Stimulated activated CD8-positive, alpha-beta memory T cell treated with anti-CD3 and anti-CD28 coated beads, Interleukin-15, amount 100 ng/mL, for 48 hours (primary cell): ENCODE results near the gene HAPLN3.

Experiments used
- DNase-seq, 2 donors: peaks; one replicate each; pipeline ENCODE4 v3.0.0-alpha.2; 2020; ENCODE audit warnings: low read depth in 2 of 2

HAPLN3 gene

DNA sequence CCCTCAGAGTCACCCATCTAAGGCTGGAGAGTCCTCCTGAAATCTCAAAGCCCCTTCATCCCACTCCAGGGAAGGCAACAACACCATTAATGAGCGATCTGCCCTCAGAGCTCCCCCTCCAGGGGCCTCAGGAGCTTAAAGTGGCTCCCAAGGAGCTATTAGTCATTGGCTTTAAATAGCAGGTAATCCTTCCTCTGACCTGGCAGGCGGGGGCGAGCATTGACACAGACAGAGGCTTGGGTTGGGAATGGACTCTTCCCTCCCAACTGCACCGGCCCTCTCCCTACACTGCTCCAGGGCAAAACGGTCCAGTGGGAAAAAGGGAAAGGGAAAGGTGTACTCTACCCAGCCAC, 16.4 kb upstream of the HAPLN3 start:
- no peak for DNase-seq

- DNase-seq: no peak
Observed at GRCh38 chr15:88909956-88910831, 14.8 kb upstream of the HAPLN3 start.

DNA sequence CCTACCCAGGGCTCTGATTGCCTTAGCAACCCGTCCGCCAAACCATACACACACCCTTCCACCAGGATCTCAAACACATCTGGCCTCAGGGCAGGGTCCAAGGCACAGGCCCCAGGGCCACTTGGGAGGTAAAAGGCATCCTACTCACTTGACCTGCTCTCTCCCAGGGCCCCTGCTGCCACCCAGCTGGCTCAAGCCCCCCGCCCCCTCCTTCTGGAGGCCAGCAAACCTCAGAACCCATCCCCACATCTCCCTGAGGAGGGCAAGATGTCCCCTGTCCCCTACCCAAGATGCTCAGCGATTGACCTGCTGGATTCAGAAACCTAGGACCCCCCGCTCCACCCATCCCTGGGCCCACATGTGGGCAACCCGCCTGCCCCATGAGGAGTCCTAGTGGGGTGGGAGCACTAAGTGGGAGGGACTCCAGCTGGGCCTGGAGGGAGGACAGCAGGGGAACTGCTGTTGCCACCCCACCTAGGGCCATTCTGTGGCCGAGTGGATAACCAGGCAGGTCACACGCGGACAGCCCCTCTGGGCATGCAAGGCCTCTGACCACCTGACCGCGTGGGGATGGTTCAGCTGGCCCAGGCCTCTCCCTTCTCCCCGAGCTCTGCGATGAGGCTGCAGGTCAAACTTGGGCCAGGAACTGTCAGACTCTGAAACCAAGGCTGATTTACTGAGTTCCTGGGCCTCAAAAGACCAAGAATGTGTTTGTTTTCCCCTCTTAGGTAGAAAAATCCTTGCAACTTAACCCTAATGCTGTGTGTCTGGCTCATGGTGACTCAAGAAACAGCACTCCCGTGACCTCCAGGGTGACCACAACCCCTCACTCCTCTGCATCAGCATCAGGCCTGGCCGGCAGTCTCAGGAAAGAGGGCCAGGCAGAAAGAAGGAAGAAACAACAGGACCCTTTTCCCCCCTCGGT, 13.6 kb upstream of the HAPLN3 start:
- DNase-seq: no peak

DNA sequence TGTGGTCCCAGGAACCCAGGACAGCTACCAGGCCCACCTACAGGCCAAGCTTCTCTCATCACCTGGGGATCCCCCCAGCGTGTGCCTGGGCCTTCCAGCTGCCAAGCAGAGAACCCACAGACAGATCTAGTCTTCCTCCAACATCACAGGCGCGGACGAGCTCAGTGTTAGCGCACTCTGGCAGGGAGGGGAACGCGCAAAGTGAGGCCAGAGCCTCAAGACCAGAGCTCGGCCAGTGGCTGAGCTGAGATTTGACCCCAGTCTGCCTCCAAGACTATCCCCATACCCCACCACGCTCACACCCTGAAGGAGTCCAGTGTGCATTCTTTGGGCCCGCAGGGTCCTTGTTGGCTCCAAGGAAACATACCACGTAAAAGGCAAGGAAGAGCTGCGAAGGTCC, 12.8 kb upstream of the HAPLN3 start:
- DNase-seq: no peak

- no peak for DNase-seq
Observed at GRCh38 chr15:88907111-88907510, 11.8 kb upstream of the HAPLN3 start.

GRCh38 chr15:88906551-88906950, 11.2 kb upstream of the HAPLN3 start:
- no peak for DNase-seq

DNA sequence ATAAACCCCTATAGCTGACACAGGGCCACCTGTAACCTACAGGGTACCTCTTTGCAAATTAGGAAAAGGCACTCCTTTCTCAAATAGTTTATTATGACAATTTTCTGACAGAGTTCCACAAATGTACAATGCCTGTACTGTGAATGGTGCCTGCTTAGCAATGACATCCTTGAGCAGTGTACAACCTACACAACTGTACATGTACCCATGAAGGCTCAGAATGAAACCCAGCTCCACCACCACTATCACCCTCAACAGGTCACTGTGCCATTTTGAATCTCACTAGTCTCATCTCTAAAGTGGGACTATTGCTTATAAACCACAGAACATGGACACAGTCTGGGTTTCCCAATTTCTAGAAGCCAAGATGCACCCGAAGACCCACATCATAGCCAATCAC, 10.8 kb upstream of the HAPLN3 start:
- DNase-seq: no peak

DNA sequence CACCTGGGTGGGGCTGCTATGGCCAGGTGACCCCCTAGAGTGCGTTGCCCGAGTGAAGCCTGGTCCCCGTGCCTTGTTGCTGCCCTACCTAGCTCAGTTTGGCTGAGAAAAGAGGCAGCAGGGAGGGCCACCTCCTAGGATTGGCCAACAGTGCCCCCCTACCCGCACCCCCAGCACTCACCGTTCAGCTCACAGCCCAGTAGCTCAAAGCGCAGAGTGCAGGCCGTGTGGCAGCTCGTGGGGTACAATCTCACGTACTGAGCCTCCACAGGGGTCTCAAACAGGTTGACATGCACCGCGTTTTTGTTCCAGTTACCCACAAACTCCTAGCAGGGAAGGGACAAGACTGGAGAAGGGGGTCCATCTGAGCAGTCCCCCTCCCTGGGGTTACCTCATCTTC, 10.2 kb upstream of the HAPLN3 start:
- DNase-seq: no peak

DNA sequence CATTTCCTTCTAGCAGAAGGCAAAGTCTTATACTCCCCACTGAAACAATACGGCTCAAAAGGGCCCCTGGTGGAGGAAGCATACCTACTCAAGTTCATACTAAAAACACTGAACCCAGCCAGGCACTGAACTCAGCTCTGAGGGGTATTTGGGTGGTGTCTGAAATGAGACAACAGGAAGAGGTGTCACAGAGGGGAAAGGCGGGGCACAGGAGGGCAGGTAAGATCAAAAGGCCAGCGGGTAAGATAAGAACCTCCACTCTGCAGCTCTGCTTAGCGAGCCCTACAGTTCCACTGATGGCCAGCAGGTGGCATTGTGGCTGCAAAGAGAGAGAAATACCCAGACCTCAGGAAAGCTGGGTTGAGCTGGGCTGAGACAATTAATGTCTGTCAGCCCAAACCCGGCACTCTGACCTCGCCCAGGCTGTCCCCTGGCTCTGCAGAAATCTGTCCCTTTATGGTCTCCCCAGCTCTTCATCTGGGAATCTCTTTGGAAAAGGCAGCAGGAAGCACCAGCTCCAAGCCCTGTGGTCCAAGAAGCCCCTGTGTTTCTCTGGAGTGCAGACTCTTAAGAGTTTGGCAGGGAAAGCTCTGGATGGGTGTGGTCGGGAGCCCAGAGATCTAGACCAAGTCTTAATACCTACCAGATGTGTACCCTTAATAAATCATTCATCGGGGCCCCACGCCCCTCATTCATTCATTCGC, 9.4 kb upstream of the HAPLN3 start:
- DNase-seq: peak; percentile 70 to 79

GRCh38 chr15:88904257-88904623, 8.9 kb upstream of the HAPLN3 start:
- no peak for DNase-seq

DNA sequence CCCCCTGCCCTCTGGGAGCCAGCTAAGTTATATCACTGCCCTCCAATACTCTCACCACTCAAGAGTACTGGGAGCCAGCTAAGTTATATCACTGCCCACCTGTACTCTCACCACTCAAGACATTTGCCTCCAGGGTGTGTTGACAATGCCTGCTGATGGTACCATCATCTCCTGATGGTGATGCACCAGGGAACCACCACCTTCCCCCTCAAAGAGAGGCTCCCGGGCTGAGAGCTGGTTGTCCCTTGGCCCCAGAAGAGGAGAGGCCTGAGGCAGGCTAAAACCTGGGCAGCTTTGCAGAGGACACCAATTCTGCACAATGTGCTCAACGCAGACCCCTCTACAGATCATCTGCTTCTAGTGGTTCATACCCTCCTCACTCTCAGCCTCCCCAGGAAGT, 7.5 kb upstream of the HAPLN3 start:
- no peak for DNase-seq

DNA sequence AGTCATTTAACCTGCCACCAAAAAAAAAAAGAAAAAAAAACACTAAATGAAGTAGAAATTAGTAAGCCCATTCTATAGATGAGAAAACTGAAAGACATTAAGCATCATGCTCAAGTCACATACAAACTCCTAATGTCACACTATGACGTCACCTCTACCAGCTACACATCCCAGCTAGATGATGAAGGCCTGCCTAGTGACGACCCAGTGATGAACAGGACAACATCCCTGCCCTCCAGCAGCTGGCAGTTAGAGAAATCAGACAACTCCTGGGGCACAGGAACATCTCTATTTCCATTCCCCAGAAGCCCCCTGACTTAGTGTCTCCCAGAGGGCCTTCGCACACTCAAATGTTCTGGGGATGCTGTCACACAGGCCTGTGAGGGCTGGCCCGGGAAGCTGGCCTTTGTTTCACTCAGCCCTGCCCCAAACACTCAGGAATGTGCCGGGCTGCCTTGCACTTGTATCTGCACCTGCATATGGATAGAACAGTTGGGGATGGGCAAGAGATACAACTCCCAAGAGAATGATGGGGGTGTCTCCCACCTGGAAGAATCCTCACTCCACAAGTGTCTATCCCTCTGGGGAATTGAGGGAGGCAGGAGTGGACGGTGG, 7.0 kb upstream of the HAPLN3 start:
- no peak for DNase-seq

DNA sequence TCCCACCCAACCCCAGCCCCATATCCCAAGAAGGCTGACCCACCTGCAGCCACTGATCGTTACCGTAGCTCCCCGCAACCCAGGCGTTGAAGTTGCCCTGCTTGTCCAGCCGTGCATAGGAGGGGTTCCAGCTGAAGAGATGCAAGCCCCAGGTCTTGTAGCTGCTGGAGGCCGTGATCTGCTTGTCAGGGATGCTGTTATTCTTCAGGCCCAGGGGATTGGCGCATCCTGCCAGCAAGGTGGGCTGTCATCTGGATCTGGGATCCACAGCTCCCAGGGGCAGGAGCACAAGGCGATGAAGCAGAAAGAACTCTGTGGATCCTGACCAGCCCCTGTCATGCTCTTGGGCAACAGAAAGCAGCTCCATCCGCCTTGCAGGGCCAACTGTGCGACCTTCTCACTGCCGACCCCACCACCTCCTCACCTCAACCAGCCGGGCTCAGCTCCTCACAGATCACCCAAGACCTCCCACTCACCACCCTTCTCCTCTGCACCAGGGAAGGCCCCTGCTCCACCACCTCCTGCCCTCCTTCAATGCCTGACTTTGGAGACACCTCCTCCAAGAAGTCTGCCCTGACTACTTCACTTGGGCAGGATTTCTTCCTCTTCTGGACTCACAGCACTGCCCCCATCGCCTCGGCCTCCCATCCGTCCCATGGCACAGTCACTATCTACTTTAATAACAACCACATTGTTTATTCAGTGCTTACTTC, 6.3 kb upstream of the HAPLN3 start:
- DNase-seq: no peak

DNA sequence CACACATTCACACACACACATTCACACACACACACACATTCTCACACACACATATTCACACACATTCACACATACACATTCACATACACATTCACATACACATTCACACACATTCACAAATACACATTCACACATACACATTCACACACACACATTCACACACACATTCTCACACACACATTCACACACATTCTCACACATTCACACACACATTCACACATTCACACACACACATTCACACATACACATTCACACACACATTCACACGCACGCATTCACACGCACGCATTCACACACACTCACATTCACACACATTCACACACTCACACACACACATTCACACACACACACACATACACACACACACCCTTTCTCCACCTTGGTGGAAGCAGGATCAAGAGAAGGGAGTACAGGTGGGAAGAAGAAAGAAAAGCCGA, 5.7 kb upstream of the HAPLN3 start:
- DNase-seq: no peak

- no peak for DNase-seq
Observed at GRCh38 chr15:88900309-88900981, 5.1 kb upstream of the HAPLN3 start.

- DNase-seq: no peak
Observed at GRCh38 chr15:88899251-88899650, 3.9 kb upstream of the HAPLN3 start.

DNA sequence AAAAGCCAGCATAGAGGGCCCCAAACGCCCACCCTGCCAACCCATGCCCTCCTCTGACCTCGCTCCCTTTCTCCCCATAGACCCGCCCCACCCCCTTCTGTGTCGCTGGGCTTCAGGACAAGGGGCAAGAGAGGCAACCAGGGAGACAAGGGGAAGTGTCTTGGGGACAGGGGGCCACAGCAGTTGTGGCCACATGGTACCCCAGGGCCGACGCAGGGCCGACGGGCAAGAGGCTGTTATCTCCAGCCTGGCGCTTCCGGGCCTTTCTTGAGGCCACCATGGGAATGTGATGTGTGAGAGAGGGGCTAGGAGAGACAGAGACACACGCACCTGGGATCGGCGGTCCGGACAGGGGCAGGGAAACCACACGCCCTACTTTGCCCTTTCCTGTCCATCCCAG, 3.4 kb upstream of the HAPLN3 start:
- no peak for DNase-seq

DNA sequence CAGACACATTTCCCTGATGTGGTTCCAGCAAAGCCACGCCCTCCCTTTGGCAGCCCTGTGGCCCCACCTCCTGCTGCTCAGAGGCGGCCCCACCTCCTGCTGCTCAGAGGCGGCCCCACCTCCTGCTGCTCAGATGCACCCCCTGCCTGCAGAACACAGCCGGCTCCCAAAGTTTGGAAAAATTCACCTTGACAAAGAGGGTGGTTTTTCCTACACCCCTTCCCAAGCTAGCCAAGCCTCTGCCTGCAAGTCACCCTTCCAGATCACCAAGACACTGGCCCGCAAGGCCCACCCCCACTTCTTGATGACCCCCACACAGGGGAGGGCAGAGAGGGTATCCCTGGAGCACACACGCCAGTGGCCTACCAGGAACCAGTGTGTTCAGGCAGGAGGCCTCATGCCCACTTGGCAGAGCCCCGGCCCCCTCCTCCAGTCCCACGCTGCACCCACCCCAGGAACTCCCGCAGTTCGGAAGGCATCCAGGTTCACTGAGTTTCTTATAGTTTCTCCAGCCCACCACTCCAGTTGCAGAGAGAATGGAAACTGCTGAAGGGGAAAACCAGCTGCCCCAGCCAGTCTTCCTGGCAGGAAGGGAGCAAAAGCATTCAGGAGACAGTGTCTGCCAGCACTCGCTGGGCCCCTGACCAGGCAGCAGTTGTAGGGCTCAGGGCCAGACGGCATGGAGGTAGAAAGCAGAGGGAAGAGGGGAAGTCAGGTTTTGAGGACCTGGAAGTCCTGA, 2.3 kb upstream of the HAPLN3 start:
- DNase-seq: peak; percentile 71 to 75

GRCh38 chr15:88897142-88897455, 1.8 kb upstream of the HAPLN3 start:
- no peak for DNase-seq
